ENCODE results near the gene NPFF. TPM values are rescaled to one million over a fixed set of nuclear protein-coding genes. Genes with fewer than 3 reads are reported as not detected.

Gene NPFF
- total RNA-seq, 1 donor from 2014 or later: not detected

Small RNA genes within 50 kb of the gene (small RNA-seq; reads per million reads assigned to genes)
- gene AC023509.3: not detected

Other genes starting within 250 kb of the NPFF start
- gene ESPL1, start 239.2 kb downstream of the NPFF start, total RNA-seq: 17.7 TPM
- gene PFDN5, start 211.9 kb downstream of the NPFF start, total RNA-seq: 673 TPM
- gene MYG1, start 207.8 kb downstream of the NPFF start, total RNA-seq: 41.5 TPM
- gene AAAS, start 185.9 kb downstream of the NPFF start, total RNA-seq: 30.9 TPM
- not detected for gene SP7, start 171.1 kb downstream of the NPFF start, total RNA-seq
- gene SP1, start 127.3 kb downstream of the NPFF start, total RNA-seq: 76.1 TPM
- gene AMHR2, start 83.6 kb downstream of the NPFF start, total RNA-seq: 1.2 TPM
- gene PRR13, start 65.8 kb downstream of the NPFF start, total RNA-seq: 54.0 TPM
- gene PCBP2, start 55.4 kb downstream of the NPFF start, total RNA-seq: 488 TPM
- 21.9 TPM for gene MAP3K12, start 8.0 kb downstream of the NPFF start, total RNA-seq
- gene TARBP2, start 6.2 kb downstream of the NPFF start, total RNA-seq: 17.7 TPM
- 34.9 TPM for gene ATF7, start 118.9 kb upstream of the NPFF start, total RNA-seq
- 311 TPM for gene ATP5MC2, start 168.6 kb upstream of the NPFF start, total RNA-seq
- 131 TPM for gene CALCOCO1, start 220.0 kb upstream of the NPFF start, total RNA-seq
- gene CISTR, start 244.5 kb upstream of the NPFF start, total RNA-seq: not detected